Brain microvascular endothelial cell (primary cell): ENCODE measurements around the gene BDH1.
A peak's percentile ranks its signal among the peaks of the same experiment; 100 is the strongest.

Source experiments
- DNase-seq: peaks from one replicate; pipeline ENCODE4 v3.0.0-alpha.2; 2020
- H3K27ac ChIP-seq: fragments of 250-450 bp; sonication (Bioruptor Pico); 2 replicates; pipeline ENCODE4 v1.5.1; 2020; ENCODE audit warnings: mild to moderate bottlenecking, moderate library complexity
- H3K27me3 ChIP-seq: fragments of 250-450 bp; sonication (Bioruptor Pico); replicated peaks from 2 replicates; pipeline ENCODE4 v1.5.1; 2020; ENCODE audit warnings: mild to moderate bottlenecking
- H3K36me3 ChIP-seq: fragments of 250-450 bp; sonication (Bioruptor Pico); replicated peaks from 2 replicates; pipeline ENCODE4 v1.5.1; 2020; ENCODE audit warnings: mild to moderate bottlenecking
- H3K4me3 ChIP-seq: 2 replicates; pipeline ENCODE4 v1.5.1; 2011; ENCODE audit warnings: low read depth, mild to moderate bottlenecking, control low read depth, low read length, moderate library complexity
- CTCF ChIP-seq: IDR thresholded peaks from 2 replicates; pipeline ENCODE4 v1.5.1; 2011; ENCODE audit warnings: low read depth, mild to moderate bottlenecking, moderate library complexity, low read length, control low read depth, inconsistent platforms; ENCODE audit errors: missing control alignments
- in situ Hi-C: cut with HindIII; loops from 2 replicates; pipeline ENCODE4 v1.10.0; 2017; ENCODE audit warnings: low sequenced_read_pairs, low pct_ligation_motif_present

BDH1 gene

GRCh38 chr3:197486861-197487260, 68.9 kb downstream of the BDH1 start:
- Histone ChIP-seq H3K27ac (peak overlapping the region; percentile 94), H3K36me3 (no peaks in the 10 kb centered on the region), H3K27me3 (no peaks in the 10 kb centered on the region), H3K4me3 (no peak overlapping the region)
- no peak for DNase-seq
- in situ Hi-C loops, result no loop called here
- no peak for TF ChIP-seq CTCF

- no peak overlapping the region for H3K27ac ChIP-seq
- H3K4me3 ChIP-seq, result no peak overlapping the region
- in situ Hi-C loops, result no loop called here
- no peaks in the 10 kb centered on the region for H3K36me3 ChIP-seq
- H3K27me3 ChIP-seq, result no peaks in the 10 kb centered on the region
- no peak for TF ChIP-seq CTCF
- no peak for DNase-seq
These were observed 70.6 kb downstream of the BDH1 start for GRCh38 chr3:197485143-197485542.

- Histone ChIP-seq H3K27me3 (no peaks in the 10 kb centered on the region), H3K36me3 (no peaks in the 10 kb centered on the region), H3K4me3 (no peak overlapping the region), H3K27ac (no peak overlapping the region)
- no peak for TF ChIP-seq CTCF
- no peak for DNase-seq
- in situ Hi-C loops, result no loop called here
These were observed 71.4 kb downstream of the BDH1 start for GRCh38 chr3:197484204-197484901.

- H3K27me3 ChIP-seq, result no peaks in the 10 kb centered on the region
- no peaks in the 10 kb centered on the region for H3K36me3 ChIP-seq
- in situ Hi-C loops, result no loop called here
- DNase-seq, result peak; percentile 49
- H3K27ac ChIP-seq, result no peak overlapping the region
- H3K4me3 ChIP-seq, result no peak overlapping the region
- TF ChIP-seq CTCF, result no peak
These were observed 73.8 kb downstream of the BDH1 start for GRCh38 chr3:197482001-197482400.

DNA sequence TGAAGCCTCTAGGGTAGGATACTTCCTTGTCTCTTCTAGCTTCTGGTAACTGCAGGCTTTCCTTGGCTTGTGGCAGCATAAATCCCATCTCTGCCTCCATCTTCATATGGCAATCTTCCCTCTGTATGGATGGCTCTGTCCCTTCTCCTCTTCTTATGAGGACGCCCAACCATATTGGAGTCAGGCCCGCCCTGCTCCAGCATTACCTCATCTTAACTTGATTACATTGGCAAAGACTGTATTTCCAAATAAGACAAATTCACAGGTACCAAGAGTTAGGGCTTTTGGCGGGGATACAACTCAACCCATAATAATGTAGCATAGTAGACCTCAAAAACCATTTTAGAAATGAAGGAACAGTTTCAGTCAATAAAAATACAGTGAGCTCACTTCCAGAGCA, 75.4 kb downstream of the BDH1 start:
- Histone ChIP-seq H3K36me3 (no peaks in the 10 kb centered on the region), H3K27ac (no peak overlapping the region), H3K4me3 (no peak overlapping the region), H3K27me3 (no peaks in the 10 kb centered on the region)
- TF ChIP-seq CTCF, result no peak
- in situ Hi-C loops, result no loop called here
- no peak for DNase-seq
